ENCODE data around the gene DCP2.
A peak's percentile ranks its signal among the peaks of the same experiment; 100 is the strongest.

DCP2 gene

GRCh38 chr5:113068559-113068958, 92.0 kb downstream of the DCP2 start:
- DNase-seq (ENCODE audit: low spot score) = peak; percentile 35

All from GM03348 (cell line).